ENCODE data around the gene SEZ6. TPM values are rescaled to one million over a fixed set of nuclear protein-coding genes. Genes with fewer than 3 reads are reported as not detected.

Gene SEZ6
- total and polyA plus RNA-seq, 7 donors, result 0.04 TPM; not detected in 6

DNA sequence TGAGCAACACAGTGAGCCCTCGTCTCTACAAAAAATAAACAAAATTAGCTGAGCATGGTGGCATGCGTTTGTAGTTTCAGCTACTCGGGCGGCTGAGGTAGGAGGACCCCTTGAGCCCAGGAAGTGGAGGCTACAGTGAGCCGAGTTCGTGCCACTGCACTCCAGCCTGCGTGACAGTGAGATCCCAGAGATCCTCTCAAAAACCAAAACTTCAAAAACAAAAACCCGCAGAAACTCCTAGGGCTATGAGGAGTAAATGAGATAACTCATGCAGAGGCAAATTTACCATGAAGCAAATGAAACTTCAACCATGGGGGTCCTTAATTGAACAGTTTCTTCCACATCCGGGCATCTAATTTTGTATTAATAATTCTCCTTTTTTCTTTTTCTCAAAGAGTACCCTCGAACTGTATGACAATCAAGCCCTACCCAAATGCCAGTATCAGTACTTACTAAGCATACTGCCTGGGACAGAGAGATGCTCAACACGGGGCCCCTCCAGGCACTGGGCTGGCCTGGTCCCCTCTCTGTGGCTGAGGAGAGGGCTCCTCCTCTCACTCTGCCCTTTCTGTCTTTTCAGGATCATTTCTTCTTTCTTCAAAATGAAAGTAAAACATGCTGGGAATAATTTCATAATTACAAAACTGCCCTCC, 36.3 kb upstream of the SEZ6 start:
- Histone ChIP-seq H3K27ac (no peak overlapping the region), H3K36me3 (ENCODE audit: insufficient read depth in 1 of 2, low read depth in 1 of 2) (no peaks in the 10 kb centered on the region), H3K9me3 (no peaks in the 10 kb centered on the region), H3K27me3 (ENCODE audit: insufficient read depth in 3 of 3, low read length in 2 of 3) (peaks cover 0 to 12% (median 7%) of the 10 kb centered on the region in 3 donors), H3K4me1 (peaks cover 5% of the 10 kb centered on the region), H3K4me3 (no peak overlapping the region)
- intact Hi-C loops (cut with DNase I), result loop anchor here in 1 of 2 donors (5.0 kb wide), 1 partner anchor 60 kb away; no protein-coding TSS in a partner anchor
- TF ChIP-seq CTCF (IDR thresholded peaks at IDR 0.05), result no peak
- 76 to 80% (median 78%) methylated on average over 11 of the region's 11 CpGs for WGBS, 3 donors
- no peak for ATAC-seq
- DNase-seq, result no peak

- intact Hi-C loops (cut with DNase I), result loop anchor here in 1 of 2 donors (5.0 kb wide), 1 partner anchor 59 kb away; no protein-coding TSS in a partner anchor
- DNase-seq (no peak), ATAC-seq (no peak)
- H3K36me3 ChIP-seq (ENCODE audit: insufficient read depth in 1 of 2, low read depth in 1 of 2), result no peaks in the 10 kb centered on the region
- H3K27ac ChIP-seq, result no peak overlapping the region
- H3K4me1 ChIP-seq, result peaks cover 5% of the 10 kb centered on the region
- H3K27me3 ChIP-seq (ENCODE audit: insufficient read depth in 3 of 3, low read length in 2 of 3), result peaks cover 0 to 13% (median 7%) of the 10 kb centered on the region in 3 donors
- H3K9me3 ChIP-seq, result no peaks in the 10 kb centered on the region
- TF ChIP-seq CTCF (IDR thresholded peaks at IDR 0.05), result no peak
- H3K4me3 ChIP-seq, result no peak overlapping the region
- 81 to 91% (median 83%) methylated on average over 6 of the region's 6 CpGs for WGBS, 3 donors
Observed at GRCh38 chr17:29041571-29041970, 35.7 kb upstream of the SEZ6 start.

GRCh38 chr17:29041091-29041490, 35.3 kb upstream of the SEZ6 start:
- H3K9me3 ChIP-seq, result no peaks in the 10 kb centered on the region
- DNase-seq (no peak), ATAC-seq (no peak)
- H3K4me3 ChIP-seq, result no peak overlapping the region
- 94 to 97% (median 95%) methylated on average over 2 of the region's 2 CpGs for WGBS, 3 donors
- H3K27ac ChIP-seq, result no peak overlapping the region
- intact Hi-C loops (cut with DNase I), result loop anchor here in 1 of 2 donors (5.0 kb wide), 1 partner anchor 59 kb away; no protein-coding TSS in a partner anchor
- H3K4me1 ChIP-seq, result peaks cover 5% of the 10 kb centered on the region
- no peak for TF ChIP-seq CTCF (IDR thresholded peaks at IDR 0.05)
- peaks cover 0 to 13% (median 7%) of the 10 kb centered on the region in 3 donors for H3K27me3 ChIP-seq (ENCODE audit: insufficient read depth in 3 of 3, low read length in 2 of 3)
- no peaks in the 10 kb centered on the region for H3K36me3 ChIP-seq (ENCODE audit: insufficient read depth in 1 of 2, low read depth in 1 of 2)

DNA sequence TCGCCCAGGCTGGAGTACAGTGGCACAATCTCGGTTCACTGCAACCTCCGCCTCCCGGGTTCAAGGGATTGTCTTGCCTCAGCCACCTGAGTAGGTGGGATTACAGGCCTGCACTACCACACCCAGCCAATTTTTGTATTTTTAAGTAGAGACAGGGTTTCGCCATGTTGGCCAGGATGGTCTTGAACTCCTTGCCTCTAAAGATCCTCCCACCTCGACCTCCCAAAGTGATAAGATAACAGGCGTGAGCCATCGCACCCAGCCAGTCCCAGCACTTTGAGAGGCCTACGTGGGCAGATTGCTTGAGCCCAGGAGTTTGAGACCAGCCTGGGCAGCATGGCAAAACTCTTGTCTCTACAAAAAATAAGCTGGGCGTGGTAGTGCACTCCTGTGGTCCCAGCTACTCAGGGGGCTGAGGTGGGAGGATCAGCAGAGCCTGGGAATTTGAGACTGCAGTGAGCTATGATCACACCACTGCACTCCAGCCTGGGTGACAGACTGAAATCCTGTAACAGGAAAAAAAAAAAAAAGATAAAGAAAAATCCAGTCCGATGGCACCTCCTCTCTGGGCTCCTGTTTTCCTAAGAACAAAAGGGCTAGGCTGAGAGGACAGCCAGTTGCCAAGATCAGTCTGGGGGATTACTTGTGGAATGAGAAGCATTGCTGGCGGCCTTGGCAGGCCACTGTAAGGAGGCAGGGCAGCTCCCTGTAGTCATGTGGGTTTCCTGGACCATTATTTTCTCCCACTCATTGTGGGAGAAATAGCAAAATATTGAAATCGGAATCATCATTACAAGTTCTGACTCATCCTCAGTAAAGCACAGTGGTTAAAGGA, 34.1 kb upstream of the SEZ6 start:
- WGBS, 3 donors, result 70 to 74% (median 71%) methylated on average over 12 to 13 of the region's 13 CpGs
- no peak for DNase-seq

More for the DNA sequence above, 34.1 kb upstream of the SEZ6 start:
- Histone ChIP-seq H3K9me3 (no peaks in the 10 kb centered on the region), H3K4me1 (peaks cover 5% of the 10 kb centered on the region), H3K4me3 (no peak overlapping the region), H3K36me3 (ENCODE audit: insufficient read depth in 1 of 2, low read depth in 1 of 2) (no peaks in the 10 kb centered on the region), H3K27me3 (ENCODE audit: insufficient read depth in 3 of 3, low read length in 2 of 3) (peaks cover 0 to 21% (median 11%) of the 10 kb centered on the region in 3 donors), H3K27ac (no peak overlapping the region)
- peak in 3 of 4 donors; percentile 48 to 66 (median 51) for ATAC-seq
- no peak for TF ChIP-seq CTCF (IDR thresholded peaks at IDR 0.05)
- intact Hi-C loops (cut with DNase I), result loop anchor here in 1 of 2 donors (5.0 kb wide), 1 partner anchor 58 kb away; no protein-coding TSS in a partner anchor
